ENCODE measurements around the gene INHBE.

INHBE gene

GRCh38 chr12:57460468-57460784 lies 5.3 kb downstream of the INHBE start:
- DNase-seq: no peak

- DNase-seq: peak in 2 of 56 donors; percentile 10 to 18
Measured at GRCh38 chr12:57460841-57461275, 5.8 kb downstream of the INHBE start.

GRCh38 chr12:57461276-57461916 lies 6.3 kb downstream of the INHBE start:
- DNase-seq: peak in 14 of 56 donors; percentile 7 to 48 (median 26)

GRCh38 chr12:57461917-57462250 lies 6.8 kb downstream of the INHBE start:
- DNase-seq: peak in 1 of 56 donors; percentile 49

GRCh38 chr12:57462251-57462911 lies 7.3 kb downstream of the INHBE start:
- DNase-seq: peak in 52 of 56 donors; percentile 10 to 81 (median 48)

GRCh38 chr12:57462912-57463253 lies 7.8 kb downstream of the INHBE start:
- DNase-seq: peak in 1 of 56 donors; percentile 31

GRCh38 chr12:57464569-57464968 lies 9.5 kb downstream of the INHBE start:
- no peak for DNase-seq

GRCh38 chr12:57465030-57465746 lies 10.1 kb downstream of the INHBE start:
- DNase-seq: no peak

GRCh38 chr12:57465747-57466505 lies 10.8 kb downstream of the INHBE start:
- DNase-seq: no peak

- DNase-seq: no peak
Measured at GRCh38 chr12:57467212-57467874, 12.2 kb downstream of the INHBE start.

- DNase-seq: no peak
Measured at GRCh38 chr12:57467915-57468314, 12.8 kb downstream of the INHBE start.

GRCh38 chr12:57469296-57470164 lies 14.4 kb downstream of the INHBE start:
- no peak for DNase-seq

GRCh38 chr12:57470286-57470969 lies 15.3 kb downstream of the INHBE start:
- no peak for DNase-seq

- DNase-seq: no peak
Measured at GRCh38 chr12:57470970-57471656, 16.0 kb downstream of the INHBE start.

GRCh38 chr12:57471661-57472060 lies 16.6 kb downstream of the INHBE start:
- DNase-seq: no peak

GRCh38 chr12:57472391-57472790 lies 17.3 kb downstream of the INHBE start:
- DNase-seq: no peak

GRCh38 chr12:57473392-57473791 lies 18.3 kb downstream of the INHBE start:
- DNase-seq: no peak

GRCh38 chr12:57473886-57474285 lies 18.8 kb downstream of the INHBE start:
- DNase-seq: no peak

GRCh38 chr12:57474430-57474829 lies 19.3 kb downstream of the INHBE start:
- no peak for DNase-seq

Data from amygdala (tissue), 56 donors.